ENCODE data around the gene GPR31.

Gene GPR31

GRCh38 chr6:167120583-167120903 lies 37.2 kb downstream of the GPR31 start:
- in situ Hi-C loops (cut with MboI; ENCODE audit: low sequenced_read_pairs): no loop called here

- in situ Hi-C loops (cut with MboI; ENCODE audit: low sequenced_read_pairs): no loop called here
Observed at GRCh38 chr6:167119670-167120582, 37.9 kb downstream of the GPR31 start.

- in situ Hi-C loops (cut with MboI; ENCODE audit: low sequenced_read_pairs): no loop called here
Observed at GRCh38 chr6:167118839-167119238, 38.9 kb downstream of the GPR31 start.

GRCh38 chr6:167118006-167118405 lies 39.8 kb downstream of the GPR31 start:
- in situ Hi-C loops (cut with MboI; ENCODE audit: low sequenced_read_pairs): no loop called here

- in situ Hi-C loops (cut with MboI; ENCODE audit: low sequenced_read_pairs): no loop called here
Observed at GRCh38 chr6:167116838-167117228, 40.9 kb downstream of the GPR31 start.

- in situ Hi-C loops (cut with MboI; ENCODE audit: low sequenced_read_pairs): no loop called here
Observed at GRCh38 chr6:167116109-167116837, 41.5 kb downstream of the GPR31 start.

- in situ Hi-C loops (cut with MboI; ENCODE audit: low sequenced_read_pairs): no loop called here
Observed at GRCh38 chr6:167115054-167115453, 42.7 kb downstream of the GPR31 start.

- in situ Hi-C loops (cut with MboI; ENCODE audit: low sequenced_read_pairs): no loop called here
Observed at GRCh38 chr6:167113935-167114910, 43.6 kb downstream of the GPR31 start.

- in situ Hi-C loops (cut with MboI; ENCODE audit: low sequenced_read_pairs): no loop called here
Observed at GRCh38 chr6:167113047-167113754, 44.6 kb downstream of the GPR31 start.

GRCh38 chr6:167112421-167112820 lies 45.4 kb downstream of the GPR31 start:
- in situ Hi-C loops (cut with MboI; ENCODE audit: low sequenced_read_pairs): no loop called here

- in situ Hi-C loops (cut with MboI; ENCODE audit: low sequenced_read_pairs): no loop called here
Observed at GRCh38 chr6:167111597-167111996, 46.2 kb downstream of the GPR31 start.

- in situ Hi-C loops (cut with MboI; ENCODE audit: low sequenced_read_pairs): no loop called here
Observed at GRCh38 chr6:167109651-167110050, 48.1 kb downstream of the GPR31 start.

GRCh38 chr6:167108278-167108677 lies 49.5 kb downstream of the GPR31 start:
- in situ Hi-C loops (cut with MboI; ENCODE audit: low sequenced_read_pairs): no loop called here

GRCh38 chr6:167107787-167108186 lies 50.0 kb downstream of the GPR31 start:
- in situ Hi-C loops (cut with MboI; ENCODE audit: low sequenced_read_pairs): no loop called here

GRCh38 chr6:167106406-167106805 lies 51.4 kb downstream of the GPR31 start:
- in situ Hi-C loops (cut with MboI; ENCODE audit: low sequenced_read_pairs): no loop called here

Data from HL-60/S4 (cell line).